ENCODE results near the gene ZBTB42.
"Not testable (repeated sequence)": the region's sequence is repeated elsewhere in the genome, so short reads cannot be mapped to it uniquely, and the experiment has no call there.

Gene ZBTB42

DNA sequence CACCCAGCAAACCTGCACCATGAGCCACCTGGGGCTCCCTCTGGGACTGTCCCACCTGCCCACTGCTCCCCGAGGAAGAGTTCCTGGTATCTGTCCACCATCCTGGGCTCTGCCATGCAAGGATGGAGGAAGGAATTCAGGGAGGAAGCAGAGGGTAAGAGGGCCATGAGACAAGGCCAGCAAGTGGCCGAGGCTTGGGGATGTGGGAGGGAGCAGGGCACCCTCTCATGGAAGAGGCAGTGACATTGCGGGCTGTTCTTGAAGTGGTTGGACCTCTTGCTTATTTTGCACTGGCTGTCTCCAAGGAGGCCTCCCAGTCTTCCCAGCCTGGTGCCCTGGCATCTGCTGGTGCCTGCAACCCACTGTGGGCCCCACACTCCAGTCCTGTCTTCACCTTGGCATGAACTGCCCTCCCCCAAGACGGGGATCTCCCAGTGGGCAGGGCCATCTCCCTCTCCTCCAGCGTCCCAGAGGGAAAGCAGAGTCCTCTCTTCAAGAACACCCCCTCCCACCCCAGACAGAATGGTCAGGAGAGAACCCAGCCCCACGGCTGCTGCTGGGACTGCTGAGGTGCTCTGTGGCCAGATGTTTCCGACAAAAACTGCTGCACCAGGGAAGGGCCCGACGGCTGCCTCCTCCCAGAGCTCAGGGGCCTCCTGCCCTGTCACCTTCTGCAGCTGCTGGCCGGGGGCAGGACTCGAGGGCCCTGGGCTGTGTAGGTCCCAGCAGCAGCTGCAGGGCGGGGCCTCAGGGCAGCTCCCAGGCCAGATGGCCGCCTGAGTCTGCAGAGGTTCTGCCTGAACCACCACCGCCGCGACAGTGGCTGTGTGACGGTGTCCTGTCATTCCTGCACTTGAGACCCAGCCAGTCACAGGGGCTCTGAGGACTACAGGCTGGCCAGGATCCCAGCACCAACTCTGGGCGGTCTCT lies 3.5 kb upstream of the ZBTB42 start:
- FAIRE-seq, result no peak

GRCh38 chr14:104798300-104799243 lies 2.3 kb upstream of the ZBTB42 start:
- no peak for FAIRE-seq

DNA sequence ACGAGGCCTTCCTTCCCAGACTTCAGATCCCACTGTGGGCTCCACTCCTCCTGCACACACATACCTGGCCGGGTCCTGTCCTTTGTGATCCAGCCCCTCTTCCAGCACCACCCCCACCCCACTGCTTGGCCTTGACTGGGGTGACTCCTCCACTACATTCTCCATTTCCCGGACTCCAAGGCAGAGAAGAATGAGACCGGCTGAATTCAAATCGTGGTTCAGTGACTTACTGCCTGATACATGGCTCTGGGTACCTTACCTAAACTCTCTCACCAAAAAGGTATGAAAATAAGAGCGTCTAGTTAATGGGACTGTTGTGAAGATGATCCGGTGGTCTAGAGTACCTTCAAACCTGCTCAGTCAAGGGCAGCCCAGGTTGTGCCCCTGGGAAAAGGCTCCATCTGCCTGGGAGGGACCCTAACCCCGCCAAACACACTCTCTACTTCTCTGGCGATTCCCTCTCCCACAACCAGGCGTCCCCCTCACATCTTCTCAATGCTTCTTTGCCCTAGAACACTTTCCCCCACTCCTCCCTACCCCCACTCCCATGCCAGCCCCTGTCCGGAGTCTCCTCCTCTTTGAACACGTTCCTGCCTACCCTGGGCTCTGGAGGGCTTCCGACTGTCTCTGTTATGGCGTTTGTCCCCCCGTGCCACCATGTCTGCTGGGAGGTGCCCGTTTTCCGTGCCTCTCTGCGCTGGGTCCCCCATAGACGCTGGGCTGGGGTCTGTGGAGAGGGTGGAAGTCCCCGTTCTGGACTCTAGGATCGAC lies 1.5 kb upstream of the ZBTB42 start:
- no peak for FAIRE-seq

DNA sequence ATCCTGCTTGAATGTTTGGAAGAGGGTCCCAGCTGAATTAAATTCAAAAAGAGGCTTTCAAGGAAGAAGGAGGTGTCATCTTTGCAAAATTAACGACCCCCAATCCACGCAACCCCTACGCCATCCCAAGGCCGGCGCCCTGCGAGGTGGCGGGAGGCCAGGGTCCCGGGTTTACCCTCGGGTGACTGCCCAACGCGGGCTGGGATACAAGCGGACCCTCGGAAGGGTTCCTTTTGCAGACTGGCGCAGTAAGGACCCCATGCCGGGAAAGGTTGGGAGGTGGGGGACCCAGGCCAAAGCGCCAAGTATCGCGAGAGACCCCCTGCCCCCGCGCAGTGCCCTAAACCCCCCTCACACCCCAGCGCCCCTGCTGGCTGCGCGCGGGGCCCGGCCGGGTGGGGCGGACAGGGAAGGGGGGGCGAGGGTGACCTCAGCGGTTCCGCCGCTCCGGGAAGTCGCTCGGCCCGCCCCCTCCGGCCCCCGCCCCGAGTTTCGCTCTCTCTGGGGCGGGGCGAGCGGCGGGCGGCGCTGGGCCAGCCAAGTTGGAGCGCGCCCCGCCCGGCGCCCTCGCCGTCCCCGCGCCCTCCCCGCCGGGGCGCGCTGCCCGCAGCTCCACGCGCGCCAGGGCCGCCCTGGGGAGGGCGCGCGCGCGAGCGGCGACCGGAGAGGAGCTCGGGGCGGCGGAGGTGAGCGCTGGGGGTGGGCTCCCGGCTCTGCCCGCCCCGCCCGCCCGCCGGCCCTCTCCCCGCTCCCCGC lies 708 bp upstream of the ZBTB42 start:
- FAIRE-seq, result no peak

DNA sequence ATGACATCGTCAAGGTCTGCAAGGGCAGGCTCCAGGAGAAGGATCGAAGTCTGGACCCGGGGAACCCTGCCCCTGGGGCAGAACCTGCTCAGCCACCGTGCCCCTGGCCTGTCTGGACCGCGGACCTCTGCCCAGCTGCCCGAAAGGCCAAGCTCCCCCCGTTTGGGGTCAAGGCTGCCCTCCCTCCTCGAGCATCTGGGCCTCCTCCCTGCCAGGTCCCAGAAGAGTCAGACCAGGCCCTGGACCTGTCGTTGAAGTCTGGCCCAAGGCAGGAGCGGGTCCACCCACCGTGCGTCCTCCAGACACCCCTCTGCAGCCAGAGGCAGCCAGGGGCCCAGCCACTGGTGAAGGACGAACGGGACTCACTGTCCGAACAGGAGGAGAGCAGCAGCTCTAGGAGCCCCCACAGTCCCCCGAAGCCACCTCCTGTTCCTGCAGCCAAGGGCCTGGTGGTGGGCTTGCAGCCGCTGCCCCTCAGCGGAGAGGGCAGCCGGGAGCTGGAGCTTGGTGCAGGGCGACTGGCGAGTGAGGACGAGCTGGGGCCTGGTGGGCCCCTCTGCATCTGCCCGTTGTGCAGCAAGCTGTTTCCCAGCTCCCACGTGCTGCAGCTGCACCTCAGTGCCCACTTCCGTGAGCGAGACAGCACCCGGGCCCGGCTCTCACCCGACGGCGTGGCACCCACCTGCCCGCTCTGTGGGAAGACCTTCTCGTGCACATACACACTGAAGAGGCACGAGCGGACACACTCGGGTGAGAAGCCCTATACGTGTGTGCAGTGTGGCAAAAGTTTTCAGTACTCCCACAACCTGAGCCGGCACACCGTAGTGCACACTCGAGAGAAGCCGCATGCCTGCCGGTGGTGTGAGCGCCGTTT lies 856 bp downstream of the ZBTB42 start:
- FAIRE-seq, result no peak

DNA sequence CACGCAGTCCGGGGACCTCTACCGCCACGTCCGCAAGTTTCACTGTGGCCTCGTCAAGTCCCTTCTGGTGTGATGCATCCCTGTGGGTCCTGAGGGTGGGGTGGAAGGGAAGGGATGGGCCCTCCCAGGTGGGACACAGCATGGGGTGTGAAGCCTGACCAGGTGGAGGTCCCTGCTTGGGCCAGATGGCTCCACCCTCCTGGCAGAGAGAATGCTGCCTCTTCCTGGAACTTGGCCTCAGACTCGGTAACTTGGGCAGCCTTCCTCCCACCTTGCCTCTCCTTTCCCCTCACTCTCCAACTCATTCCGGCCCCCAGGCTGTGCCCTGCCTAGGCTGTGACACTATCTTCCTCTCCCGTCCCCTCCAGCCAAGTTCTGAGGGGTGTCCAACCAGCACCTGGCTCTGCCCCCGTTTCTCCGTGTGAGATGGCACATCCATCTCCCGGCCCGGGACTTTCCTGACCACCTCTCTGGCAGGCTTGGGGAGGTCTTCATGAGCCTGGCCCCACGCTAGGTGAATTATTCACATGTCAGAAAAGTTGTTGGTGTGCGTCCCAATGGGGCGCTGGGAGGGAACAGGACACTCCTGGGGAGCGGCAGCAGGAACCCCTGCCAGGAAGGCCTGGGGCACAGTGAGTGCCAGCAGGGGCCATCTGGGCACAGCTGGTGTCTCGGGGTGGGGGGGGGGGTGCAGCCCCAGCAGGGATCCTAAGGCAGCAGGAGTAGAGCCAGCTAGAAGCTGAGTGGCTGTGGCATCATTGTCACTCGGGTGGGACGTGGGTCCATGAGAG lies 1.7 kb downstream of the ZBTB42 start:
- no peak for FAIRE-seq

DNA sequence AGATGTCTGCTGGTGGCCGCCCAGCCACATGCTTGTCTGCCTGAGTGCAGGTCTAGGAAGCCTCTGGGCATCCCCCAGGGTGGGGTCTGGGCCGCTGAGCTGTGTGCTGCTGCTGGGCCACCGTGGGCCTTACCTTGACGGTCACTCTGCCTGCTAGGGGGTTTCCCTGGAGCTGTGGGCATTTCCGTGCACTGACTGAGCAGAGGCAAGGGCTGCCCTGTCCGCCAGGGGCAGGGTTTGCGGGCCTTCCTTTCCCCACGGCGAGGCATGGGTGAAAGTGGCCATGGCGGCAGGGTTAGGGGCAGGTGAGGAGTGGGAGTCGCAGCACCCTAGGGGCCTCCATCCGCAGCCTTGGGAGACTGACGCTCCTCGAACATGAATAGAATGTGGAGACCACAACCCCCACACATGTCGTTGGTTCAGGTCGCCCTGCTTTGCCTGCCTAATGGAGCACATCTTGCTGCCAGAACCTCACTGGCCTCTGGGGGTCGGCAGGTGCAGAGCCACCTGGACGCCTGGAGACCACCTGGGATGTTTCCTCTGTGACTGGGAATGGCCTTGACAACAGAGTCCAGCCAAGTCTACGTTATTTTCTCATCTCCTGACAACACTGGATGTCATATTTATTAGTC lies 2.5 kb downstream of the ZBTB42 start:
- no peak for FAIRE-seq

DNA sequence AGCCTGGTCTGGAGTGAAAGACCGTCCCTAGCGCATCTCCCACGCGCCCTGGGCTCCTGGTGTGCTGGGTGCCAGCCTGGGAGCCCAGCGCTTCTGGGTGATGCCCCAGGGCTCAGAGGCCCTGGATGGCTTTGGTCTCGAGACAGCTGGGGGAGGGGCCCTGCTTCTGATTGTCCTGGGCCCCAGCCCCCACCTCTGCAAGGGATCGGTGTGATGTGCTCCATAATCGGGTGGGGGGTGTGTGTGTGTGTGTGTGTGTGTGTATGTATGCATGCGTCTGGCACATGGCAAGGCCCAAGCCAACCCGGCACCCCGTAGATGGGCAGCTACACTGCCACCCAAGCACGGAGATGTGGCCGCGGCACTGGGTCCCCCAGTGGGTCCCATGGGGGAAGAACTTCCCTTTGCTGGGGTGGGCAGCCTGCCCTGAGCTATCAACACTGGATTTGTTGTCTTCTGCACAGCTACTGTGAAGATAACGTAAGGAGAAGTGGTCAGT lies 3.1 kb downstream of the ZBTB42 start:
- no peak for FAIRE-seq

DNA sequence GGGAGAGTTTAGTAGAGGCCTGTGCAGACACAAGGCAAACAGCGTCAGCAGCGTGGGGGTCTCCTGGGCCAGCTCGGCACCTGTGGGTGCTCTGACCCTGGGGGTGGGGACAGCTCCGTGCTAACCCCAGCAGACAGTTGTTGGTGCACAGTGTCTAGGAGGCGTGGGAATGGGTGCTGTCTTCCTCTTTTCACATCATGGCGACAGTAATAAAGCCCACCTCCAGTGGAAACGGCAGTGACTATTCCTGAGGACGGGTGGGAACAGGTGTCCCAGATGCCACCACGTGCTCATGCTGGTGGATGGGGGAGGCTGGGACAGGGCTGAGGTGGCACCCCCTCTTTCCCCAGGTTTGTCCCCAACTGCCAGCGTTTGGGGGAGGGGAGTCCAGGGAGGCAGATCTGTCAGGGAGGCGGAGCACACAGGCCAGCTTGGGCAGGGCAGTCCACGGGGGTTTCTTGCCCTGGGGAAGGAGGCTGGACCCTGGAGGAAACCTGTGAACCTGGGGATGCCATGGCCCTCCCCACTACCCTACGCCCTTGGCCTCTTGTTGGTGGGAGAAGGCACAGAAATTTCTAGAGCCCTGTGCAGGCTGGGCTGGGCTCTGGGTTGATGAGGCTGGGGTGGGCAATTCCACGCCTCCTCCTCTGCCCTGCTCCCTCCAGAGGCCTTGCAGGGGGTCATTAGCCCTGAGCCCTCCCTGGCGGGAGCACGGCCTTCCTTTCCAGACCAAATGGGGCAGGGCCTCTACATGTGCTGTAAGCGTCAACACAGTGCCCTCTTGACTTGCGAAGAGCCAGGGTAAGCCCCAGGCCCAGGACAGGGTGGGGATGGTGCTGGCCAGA lies 3.8 kb downstream of the ZBTB42 start:
- no peak for FAIRE-seq

DNA sequence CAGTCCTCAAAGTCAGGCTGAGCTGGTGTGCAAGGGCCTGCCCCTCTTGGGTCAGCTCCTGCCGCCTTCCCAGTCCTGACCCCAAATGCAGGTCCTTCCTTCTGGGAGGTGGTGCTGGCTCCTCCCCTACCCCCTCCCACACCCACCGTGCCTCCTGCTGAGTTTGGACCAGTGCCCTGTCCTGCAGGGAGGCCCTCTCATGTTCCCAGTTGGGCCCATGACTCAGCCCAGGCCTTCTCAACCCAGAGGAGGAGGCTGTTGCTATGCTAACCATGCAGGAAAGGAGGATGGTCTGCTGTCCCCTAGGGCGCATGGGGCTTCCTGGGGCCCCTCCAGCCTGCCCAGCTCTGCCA lies 4.4 kb downstream of the ZBTB42 start:
- no peak for FAIRE-seq

DNA sequence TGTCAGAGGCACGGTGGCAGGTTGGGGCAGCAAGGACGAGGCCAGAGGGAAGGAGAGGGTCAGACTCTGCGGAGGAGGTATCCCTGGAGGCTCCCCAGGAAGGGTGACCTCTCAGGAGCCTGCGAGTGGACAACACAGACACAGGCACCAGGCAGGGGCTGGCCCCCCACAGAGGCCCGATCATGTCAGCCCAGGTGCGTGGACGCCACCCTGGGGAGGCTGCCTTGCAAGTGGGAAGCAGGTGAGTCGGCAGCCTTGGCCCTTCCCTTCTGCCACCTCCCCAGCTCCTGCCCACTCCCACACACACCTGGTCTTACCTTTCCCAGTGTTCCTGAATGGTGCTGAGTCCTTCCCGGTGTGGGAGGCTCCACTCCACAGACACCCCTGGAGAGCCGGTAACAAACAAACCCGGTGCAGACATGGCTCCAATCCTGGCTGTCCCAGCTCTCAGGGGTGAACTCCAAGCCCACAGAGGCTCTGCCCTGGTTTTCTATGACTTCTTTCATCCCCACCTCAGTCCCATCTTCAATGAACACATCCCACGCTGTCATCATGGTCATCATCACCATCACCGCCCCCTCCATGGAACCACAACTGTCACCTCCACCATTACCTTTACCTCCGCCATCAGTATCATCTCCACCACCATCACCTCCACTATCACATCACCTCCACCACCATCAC lies 5.2 kb downstream of the ZBTB42 start:
- no peak for FAIRE-seq

GRCh38 chr14:104806625-104807465 lies 5.9 kb downstream of the ZBTB42 start:
- no peak for FAIRE-seq

DNA sequence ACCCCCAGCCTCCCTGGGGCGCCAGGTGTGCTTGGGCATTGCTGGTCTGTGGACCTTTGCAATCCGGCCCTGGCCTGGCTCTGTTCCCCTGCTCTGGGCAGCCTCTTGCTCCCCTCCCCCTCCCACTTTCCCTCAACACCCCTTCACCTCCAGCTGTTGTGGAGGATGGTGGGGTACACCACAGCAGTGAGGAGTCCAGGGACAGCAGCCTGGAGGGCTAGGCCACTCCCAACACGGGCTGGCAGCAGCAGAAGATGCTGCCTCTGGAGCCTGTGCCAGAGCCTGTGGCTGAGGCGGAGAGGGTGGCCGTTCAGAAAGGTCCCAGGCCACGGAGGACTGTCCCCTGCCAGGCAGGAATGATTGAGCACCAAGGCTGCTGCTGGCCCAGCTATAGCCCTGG lies 7.6 kb downstream of the ZBTB42 start:
- FAIRE-seq, result no peak

GRCh38 chr14:104810316-104810715 lies 9.4 kb downstream of the ZBTB42 start:
- FAIRE-seq, result no peak

GRCh38 chr14:104813286-104813685 lies 12.4 kb downstream of the ZBTB42 start:
- no peak for FAIRE-seq

DNA sequence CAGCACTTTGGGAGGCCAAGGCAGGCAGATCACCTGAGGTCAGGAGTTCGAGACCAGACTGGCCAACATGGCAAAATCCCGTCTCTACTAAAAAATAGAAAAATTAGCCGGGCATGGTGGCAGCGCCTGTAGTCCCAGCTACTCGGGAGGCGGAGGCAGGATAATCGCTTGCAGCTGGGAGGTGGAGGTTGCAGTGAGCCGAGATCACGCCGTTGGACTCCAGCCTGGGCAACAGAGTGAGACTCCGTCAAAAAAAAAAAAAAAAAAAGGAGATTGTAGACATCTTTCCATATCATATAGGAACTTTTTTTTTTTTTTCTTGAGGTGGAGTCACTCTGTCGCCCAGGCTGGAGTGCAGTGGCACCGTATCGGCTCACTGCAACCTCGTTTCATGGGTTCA lies 13.8 kb downstream of the ZBTB42 start:
- not testable (repeated sequence) for FAIRE-seq

DNA sequence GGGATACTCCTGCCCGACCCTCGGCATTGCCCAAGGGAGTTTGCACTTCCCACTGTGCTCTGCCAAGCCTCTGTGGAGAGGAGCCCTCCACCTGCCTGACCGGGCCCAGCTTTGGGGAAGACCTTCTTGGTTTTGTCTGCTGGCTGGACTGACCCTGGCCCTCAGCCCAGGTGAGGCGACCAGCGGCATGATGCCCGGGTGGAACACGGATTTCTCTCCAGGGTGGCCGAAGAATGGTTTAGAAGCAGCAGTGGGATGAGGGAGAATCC lies 15.6 kb downstream of the ZBTB42 start:
- FAIRE-seq, result no peak

All from A204.1 (cell line).